Fibroblast of pulmonary artery (primary cell): ENCODE measurements around the gene TMOD1.
"Not testable (repeated sequence)": the region's sequence is repeated elsewhere in the genome, so short reads cannot be mapped to it uniquely, and the experiment has no call there.

Source experiments
- DNase-seq: peaks from one replicate; pipeline ENCODE4 v3.0.0-alpha.2; 2010; ENCODE audit warnings: low read depth
- H3K4me3 ChIP-seq: replicated peaks from 2 replicates; pipeline ENCODE4 v1.5.1; 2011; ENCODE audit warnings: low read depth, mild to moderate bottlenecking, control low read depth, low read length, moderate library complexity
- TF ChIP-seq, protein P1 (sequence below): IDR thresholded peaks from 2 replicates; pipeline ENCODE4 v1.5.1; 2011; ENCODE audit warnings: mild to moderate bottlenecking, control low read depth, low read length, inconsistent platforms; ENCODE audit errors: missing control alignments

The TMOD1 gene

DNA sequence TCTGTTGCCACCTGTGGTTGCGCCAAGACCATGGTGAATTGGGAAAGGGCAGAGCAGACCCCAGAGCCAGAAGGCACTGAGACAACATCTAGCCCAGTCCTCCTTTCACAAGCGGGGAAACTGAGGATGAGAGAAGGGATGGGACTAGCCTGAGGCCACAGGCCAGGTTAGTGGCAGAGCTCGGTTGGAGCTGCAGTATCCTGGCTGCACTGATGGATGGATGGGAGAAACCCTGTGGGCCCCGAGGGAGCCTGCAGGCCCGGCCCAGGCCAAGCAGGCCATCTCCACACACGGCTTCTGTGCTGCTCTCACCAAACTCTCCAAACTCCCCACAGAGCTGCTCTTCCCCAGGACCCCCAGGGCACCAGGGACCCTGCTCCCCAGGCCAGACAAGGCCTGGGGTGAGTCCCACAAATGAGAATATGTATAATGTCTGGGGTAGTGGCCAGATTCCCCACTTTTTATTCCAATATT, 71.5 kb downstream of the TMOD1 start:
- no peak overlapping the region for H3K4me3 ChIP-seq
- no peak for DNase-seq
- TF ChIP-seq, protein P1, sequence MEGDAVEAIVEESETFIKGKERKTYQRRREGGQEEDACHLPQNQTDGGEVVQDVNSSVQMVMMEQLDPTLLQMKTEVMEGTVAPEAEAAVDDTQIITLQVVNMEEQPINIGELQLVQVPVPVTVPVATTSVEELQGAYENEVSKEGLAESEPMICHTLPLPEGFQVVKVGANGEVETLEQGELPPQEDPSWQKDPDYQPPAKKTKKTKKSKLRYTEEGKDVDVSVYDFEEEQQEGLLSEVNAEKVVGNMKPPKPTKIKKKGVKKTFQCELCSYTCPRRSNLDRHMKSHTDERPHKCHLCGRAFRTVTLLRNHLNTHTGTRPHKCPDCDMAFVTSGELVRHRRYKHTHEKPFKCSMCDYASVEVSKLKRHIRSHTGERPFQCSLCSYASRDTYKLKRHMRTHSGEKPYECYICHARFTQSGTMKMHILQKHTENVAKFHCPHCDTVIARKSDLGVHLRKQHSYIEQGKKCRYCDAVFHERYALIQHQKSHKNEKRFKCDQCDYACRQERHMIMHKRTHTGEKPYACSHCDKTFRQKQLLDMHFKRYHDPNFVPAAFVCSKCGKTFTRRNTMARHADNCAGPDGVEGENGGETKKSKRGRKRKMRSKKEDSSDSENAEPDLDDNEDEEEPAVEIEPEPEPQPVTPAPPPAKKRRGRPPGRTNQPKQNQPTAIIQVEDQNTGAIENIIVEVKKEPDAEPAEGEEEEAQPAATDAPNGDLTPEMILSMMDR: no peak

DNA sequence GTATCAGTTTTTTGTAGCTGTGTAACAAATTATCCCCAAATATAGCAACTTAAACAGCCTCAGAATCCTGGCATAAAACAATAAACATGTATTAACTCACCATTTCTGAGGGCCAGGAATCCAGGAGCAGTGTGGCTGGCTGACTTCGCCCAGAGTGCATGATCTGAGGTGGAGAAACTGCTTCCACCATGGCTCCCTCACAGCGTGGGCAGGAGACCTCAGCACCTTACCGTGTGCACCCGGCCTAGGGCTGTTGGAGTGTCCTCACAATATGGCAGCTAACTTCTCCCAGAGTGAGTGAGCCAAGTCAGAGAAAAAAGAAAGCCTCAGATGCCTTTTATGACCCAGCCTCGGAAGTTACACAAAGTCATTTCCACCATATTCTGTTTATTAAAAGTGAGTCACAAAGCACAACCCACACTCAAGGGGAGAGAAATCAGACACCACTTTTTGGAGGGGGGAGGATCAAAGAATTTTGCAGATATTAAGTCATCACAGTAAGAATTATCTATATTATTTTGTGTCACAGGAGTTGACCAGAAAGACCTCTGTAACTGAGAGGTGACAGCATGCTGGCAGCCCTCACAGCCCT, 72.1 kb downstream of the TMOD1 start:
- TF ChIP-seq, protein P1: no peak
- no peak overlapping the region for H3K4me3 ChIP-seq
- DNase-seq: no peak

DNA sequence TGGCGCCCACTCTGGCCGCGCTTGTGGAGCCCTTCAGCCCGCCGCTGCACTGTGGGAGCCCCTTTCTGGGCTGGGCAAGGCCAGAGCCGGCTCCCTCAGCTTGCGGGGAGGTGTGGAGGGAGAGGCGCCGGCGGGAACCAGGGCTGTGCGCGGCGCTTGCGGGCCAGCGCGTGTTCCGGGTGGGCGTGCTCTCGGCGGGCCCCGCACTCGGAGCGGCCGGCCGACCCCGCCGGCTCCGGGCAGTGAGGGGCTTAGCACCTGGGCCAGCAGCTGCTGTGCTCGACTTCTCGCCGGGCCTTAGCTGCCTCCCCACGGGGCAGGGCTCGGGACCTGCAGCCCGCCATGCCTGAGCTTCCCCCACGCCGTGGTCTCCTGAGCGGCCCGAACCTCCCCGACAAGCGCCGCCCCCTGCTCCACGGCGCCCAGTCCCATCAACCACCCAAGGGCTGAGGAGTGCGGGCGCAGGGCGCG, 72.7 kb downstream of the TMOD1 start:
- DNase-seq, H3K4me3 ChIP-seq: not testable (repeated sequence)

DNA sequence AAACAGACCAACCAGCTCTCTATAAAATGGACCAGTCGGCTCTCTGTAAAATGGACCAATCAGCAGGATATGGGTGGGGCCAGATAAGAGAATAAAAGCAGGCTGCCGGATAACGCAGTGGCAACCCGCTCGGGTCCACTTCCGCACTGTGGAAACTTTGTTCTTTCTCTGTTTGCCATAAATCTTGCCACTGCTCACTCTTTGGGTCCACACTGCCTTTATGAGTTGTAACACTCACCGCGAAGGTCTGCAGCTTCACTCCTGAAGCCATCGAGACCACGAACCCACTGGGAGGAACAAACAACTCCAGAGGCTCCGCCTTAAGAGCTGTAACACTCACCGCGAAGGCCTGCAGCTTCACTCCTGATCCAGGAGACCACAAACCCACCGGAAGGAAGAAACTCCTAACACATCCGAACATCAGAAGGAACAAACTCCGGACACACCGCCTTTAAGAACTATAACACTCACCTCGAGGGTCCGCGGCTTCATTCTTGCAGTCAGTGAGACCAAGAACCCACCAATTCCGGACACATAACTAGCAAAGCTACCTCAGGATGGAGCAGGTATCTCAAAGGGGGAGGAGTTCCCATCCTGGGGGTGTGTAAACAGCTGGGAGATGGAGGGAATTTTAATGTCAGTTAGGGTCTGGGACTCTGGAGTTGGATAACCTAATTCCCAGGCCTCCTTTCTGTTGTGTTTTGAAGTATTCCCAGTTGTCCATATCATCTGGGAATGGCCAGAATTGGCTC, 73.6 kb downstream of the TMOD1 start:
- not testable (repeated sequence) for DNase-seq, H3K4me3 ChIP-seq

DNA sequence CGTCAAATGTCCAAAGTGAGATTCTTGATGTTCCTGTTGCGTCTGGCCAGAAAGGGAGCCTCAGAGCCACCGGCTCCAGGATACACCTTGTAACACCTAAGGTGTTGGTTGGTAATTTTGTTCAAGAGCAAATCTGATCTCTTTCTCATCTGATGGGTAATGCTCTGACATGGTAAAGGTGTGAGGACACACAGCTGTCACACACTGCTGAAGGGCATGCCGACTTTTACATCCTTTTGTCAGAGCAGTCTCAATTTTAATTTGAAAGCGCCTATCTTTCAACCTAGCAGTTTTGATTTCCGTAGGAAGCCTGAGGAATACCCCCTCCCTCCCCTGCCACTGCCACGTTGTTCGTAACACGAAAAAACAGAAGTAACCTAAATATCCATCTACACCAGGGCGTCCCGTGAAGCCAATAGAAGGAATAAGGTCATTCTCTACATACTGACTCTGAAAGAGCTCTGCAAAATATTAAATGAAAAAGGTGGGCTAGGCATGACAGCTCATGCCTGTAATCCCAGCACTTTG, 74.3 kb downstream of the TMOD1 start:
- DNase-seq: no peak
- TF ChIP-seq, protein P1: no peak
- no peak overlapping the region for H3K4me3 ChIP-seq

DNA sequence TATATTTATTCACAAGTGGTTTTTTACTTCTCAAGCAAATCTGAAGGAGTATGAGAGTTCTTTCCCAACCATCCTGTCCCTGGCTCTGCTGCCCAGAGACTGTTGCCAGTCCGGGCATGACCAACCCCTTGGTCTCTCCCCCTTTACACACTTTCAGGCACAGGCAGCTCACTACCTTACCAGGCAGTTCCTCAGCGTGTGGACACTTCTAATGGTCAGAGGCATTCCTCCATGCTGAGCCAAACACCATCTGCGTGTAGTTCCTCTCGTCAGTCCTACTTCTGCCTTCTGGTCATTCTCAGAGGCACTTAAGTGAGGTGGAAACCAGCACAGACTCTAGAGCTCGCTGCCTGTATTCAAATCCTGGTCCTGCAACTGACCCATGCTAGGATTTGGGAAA, 75.6 kb downstream of the TMOD1 start:
- no peak for DNase-seq
- H3K4me3 ChIP-seq: no peak overlapping the region
- TF ChIP-seq, protein P1: no peak

DNA sequence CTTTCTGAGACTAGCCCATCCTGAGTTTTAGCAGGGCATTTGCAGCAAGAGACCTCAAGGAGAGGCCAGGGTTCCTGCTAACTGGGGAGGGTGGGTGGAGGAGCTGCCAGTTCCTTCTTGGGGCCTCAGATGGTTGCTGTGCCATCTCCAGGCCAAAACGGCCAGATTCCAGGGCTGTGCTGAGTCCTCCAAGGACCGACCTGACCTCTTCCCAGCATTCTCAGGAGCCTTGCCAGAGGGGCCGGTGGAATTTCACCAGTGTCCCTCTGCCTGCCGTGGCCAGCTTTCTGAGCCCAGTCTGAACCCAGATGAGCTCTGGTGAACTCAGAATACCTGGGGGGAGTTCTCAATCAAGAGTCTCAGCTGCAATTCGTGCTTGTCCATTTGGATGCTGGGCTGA, 77.4 kb downstream of the TMOD1 start:
- no peak overlapping the region for H3K4me3 ChIP-seq
- DNase-seq: no peak
- TF ChIP-seq, protein P1: no peak

DNA sequence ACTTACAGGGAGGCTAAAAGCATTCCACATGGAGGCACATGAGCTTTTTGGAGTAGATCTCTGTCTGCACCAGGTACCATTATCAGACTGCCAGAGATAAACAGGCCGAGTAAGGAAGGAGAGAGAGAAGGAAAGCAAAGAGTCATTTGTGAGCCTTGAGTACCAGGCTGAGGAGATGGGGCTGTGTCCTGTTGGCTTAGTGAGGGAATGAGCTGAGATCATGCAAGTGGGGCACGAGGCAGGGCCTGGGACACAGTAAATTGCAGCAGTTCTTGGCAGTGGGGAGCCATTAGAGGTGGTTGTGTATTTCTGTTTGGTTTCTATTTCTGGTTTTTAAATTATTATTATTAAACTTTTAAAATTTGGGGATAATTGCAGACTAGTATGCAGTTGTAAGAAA, 78.4 kb downstream of the TMOD1 start:
- no peak overlapping the region for H3K4me3 ChIP-seq
- TF ChIP-seq, protein P1: no peak
- no peak for DNase-seq

DNA sequence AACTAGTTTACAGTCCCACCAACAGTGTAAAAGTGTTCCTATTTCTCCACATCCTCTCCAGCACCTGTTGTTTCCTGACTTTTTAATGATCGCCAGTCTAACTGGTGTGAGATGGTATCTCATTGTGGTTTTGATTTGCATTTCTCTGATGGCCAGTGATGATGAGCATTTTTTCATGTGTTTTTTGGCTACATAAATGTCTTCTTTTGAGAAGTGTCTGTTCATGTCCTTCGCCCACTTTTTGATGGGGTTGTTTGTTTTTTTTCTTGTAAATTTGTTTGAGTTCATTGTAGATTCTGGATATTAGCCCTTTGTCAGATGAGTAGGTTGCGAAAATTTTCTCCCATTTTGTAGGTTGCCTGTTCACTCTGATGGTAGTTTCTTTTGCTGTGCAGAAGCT, 80.1 kb downstream of the TMOD1 start:
- not testable (repeated sequence) for DNase-seq, H3K4me3 ChIP-seq

DNA sequence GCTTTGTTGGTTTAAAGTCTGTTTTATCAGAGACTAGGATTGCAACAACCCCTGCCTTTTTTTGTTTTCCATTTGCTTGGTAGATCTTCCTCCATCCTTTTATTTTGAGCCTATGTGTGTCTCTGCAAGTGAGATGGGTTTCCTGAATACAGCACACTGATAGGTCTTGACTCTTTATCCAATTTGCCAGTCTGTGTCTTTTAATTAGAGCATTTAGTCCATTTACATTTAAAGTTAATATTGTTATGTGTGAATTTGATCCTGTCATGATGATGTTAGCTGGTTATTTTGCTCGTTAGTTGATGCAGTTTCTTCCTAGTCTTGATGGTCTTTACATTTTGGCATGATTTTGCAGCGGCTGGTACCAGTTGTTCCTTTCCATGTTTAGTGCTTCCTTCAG, 83.3 kb downstream of the TMOD1 start:
- DNase-seq, H3K4me3 ChIP-seq: not testable (repeated sequence)

DNA sequence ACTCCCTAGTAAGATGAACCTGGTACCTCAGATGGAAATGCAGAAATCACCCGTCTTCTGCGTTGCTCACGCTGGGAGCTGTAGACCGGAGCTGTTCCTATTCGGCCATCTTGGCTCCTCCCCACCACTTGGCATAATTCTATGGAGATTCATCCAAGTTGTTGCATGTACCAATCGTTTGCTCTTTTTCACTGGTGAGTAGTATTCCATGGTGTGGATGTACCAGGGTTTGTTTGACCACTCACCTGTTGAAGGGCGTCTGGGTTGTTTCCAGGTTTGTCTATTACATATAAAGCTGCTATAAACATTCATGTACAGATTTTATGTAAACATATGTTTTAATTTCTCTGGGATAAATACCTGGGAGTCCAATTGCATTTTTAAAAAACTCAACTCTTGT, 85.4 kb downstream of the TMOD1 start:
- not testable (repeated sequence) for DNase-seq, H3K4me3 ChIP-seq
